WTC11 (cell line): ENCODE data around the gene METRNL. TPM values are rescaled to one million over a fixed set of nuclear protein-coding genes. Genes with fewer than 3 reads are reported as not detected.

Source experiments
- ATAC-seq: fragments of 200-7000 bp; cut with Tn5 transposase; 2 replicates; pipeline ENCODE4 v1.10.0; 2021; ENCODE audit warnings: mild to moderate bottlenecking, moderate library complexity
- CTCF ChIA-PET: fragments of 300-600 bp; sonication (Branson Sonifier 250); formaldehyde crosslinking; loops from one replicate; lab custom pipeline; 2021; ENCODE audit warnings: antibody characterized with exemption; lab: Charles Lee
- POLR2A ChIA-PET: fragments of 350-600 bp; sonication (Branson Sonifier 250); formaldehyde crosslinking; loops from one replicate; lab custom pipeline; 2021; ENCODE audit warnings: antibody characterized with exemption; lab: Charles Lee
- DNase-seq: peaks from one replicate; pipeline ENCODE4 v3.0.0; 2021; ENCODE audit warnings: low spot score
- H3K27ac Mint-ChIP-seq: 2 replicates; pipeline ENCODE4 v1.8.0; 2021; ENCODE audit warnings: mixed read lengths
- H3K27me3 Mint-ChIP-seq: 2 replicates; pipeline ENCODE4 v1.8.0; 2021; ENCODE audit warnings: low read depth, mild to moderate bottlenecking, moderate library complexity, mixed read lengths
- H3K36me3 Mint-ChIP-seq: 2 replicates; pipeline ENCODE4 v1.8.0; 2021; ENCODE audit warnings: mixed read lengths
- H3K4me1 Mint-ChIP-seq: 2 replicates; pipeline ENCODE4 v1.8.0; 2022; ENCODE audit warnings: mixed read lengths
- H3K4me3 Mint-ChIP-seq: 2 replicates; pipeline ENCODE4 v1.8.0; 2021; ENCODE audit warnings: mild to moderate bottlenecking, moderate library complexity, mixed read lengths
- H3K9me3 Mint-ChIP-seq: 2 replicates; pipeline ENCODE4 v1.8.0; 2021; ENCODE audit warnings: mixed read lengths
- ETV6 ChIP-seq: sonication (generic); formaldehyde crosslinking; IDR thresholded peaks from 2 replicates; pipeline ENCODE4 v1.8.1; 2022; ENCODE audit warnings: mild to moderate bottlenecking, missing genetic modification reagents
- FOXP1 ChIP-seq: sonication (generic); formaldehyde crosslinking; IDR thresholded peaks from 2 replicates; pipeline ENCODE4 v1.8.0; 2022; ENCODE audit warnings: missing genetic modification reagents, mild to moderate bottlenecking, moderate library complexity, borderline replicate concordance
- GRHL2 ChIP-seq: fragments of 250-450 bp; sonication (Bioruptor Pico); IDR thresholded peaks from 2 replicates; pipeline ENCODE4 v1.8.0; 2022; ENCODE audit warnings: mild to moderate bottlenecking, moderate library complexity; ENCODE audit not compliant: insufficient replicate concordance, severe bottlenecking
- JAZF1 ChIP-seq: fragments of 250-450 bp; sonication (Bioruptor Pico); IDR thresholded peaks from 2 replicates; pipeline ENCODE4 v1.9.0; 2021; ENCODE audit warnings: moderate library complexity, mild to moderate bottlenecking, inconsistent platforms
- KAT7 ChIP-seq: sonication (generic); formaldehyde crosslinking; IDR thresholded peaks from 2 replicates; pipeline ENCODE4 v1.8.1; 2023; ENCODE audit warnings: missing genetic modification reagents, mild to moderate bottlenecking, borderline replicate concordance
- RORB ChIP-seq: fragments of 250-450 bp; sonication (Bioruptor Pico); IDR thresholded peaks from 2 replicates; pipeline ENCODE4 v1.9.0; 2021; ENCODE audit warnings: mild to moderate bottlenecking
- STAT6 ChIP-seq: sonication (generic); formaldehyde crosslinking; conservative IDR thresholded peaks from 2 replicates; pipeline ENCODE4 v1.8.1; 2023; ENCODE audit warnings: mild to moderate bottlenecking, low read depth, missing genetic modification reagents, moderate library complexity
- ZNF138 ChIP-seq: sonication (generic); formaldehyde crosslinking; conservative IDR thresholded peaks from 2 replicates; pipeline ENCODE4 v1.8.1; 2022; ENCODE audit warnings: mild to moderate bottlenecking, moderate library complexity, missing genetic modification reagents
- ZNF219 ChIP-seq: sonication (generic); formaldehyde crosslinking; IDR thresholded peaks from 2 replicates; pipeline ENCODE4 v1.8.0; 2023; ENCODE audit warnings: missing genetic modification reagents, mild to moderate bottlenecking, borderline replicate concordance
- ZSCAN18 ChIP-seq: fragments of 250-450 bp; sonication (Bioruptor Pico); IDR thresholded peaks from 2 replicates; pipeline ENCODE4 v2.1.2; 2022; ENCODE audit warnings: mild to moderate bottlenecking, moderate library complexity
- total RNA-seq: library from RNA; stranded (reverse); gene quantifications from 3 replicates; pipeline ENCODE4 v1.2.3, GENCODE V29; 2021
- TF ChIP-seq, protein P1 (sequence below): fragments of 250-450 bp; sonication (Bioruptor Pico); IDR thresholded peaks from 2 replicates; pipeline ENCODE4 v1.9.0; 2021; ENCODE audit warnings: mild to moderate bottlenecking
- TF ChIP-seq, protein P2 (sequence below): sonication (generic); formaldehyde crosslinking; IDR thresholded peaks from 2 replicates; pipeline ENCODE4 v1.8.1; 2023; ENCODE audit warnings: mild to moderate bottlenecking, moderate library complexity, missing genetic modification reagents
- TF ChIP-seq, protein P3 (sequence below): fragments of 200-600 bp; IDR thresholded peaks from 2 replicates; pipeline ENCODE4 v1.8.0; 2022; ENCODE audit warnings: antibody characterized with exemption
- TF ChIP-seq, protein P4 (sequence below): sonication (generic); formaldehyde crosslinking; IDR thresholded peaks from 2 replicates; pipeline ENCODE4 v1.8.0; 2023; ENCODE audit warnings: missing genetic modification reagents, mild to moderate bottlenecking, borderline replicate concordance

The METRNL gene
- total RNA-seq, 1 experiment from 2014 or later, result 27.7 TPM

- no peak overlapping the region for H3K4me3 Mint-ChIP-seq
- H3K27ac Mint-ChIP-seq, result no peak overlapping the region
- DNase-seq (no peak), ATAC-seq (no peak)
- peaks cover 4% of the 10 kb centered on the region for H3K36me3 Mint-ChIP-seq
- H3K27me3 Mint-ChIP-seq, result no peaks in the 10 kb centered on the region
- TF ChIP-seq ETV6 (CRISPR knock-in tag) (no peak), GRHL2 (CRISPR knock-in tag) (no peak), ZNF219 (CRISPR knock-in tag) (no peak), FOXP1 (CRISPR knock-in tag) (no peak), KAT7 (CRISPR knock-in tag) (no peak), STAT6 (CRISPR knock-in tag) (no peak), RORB (no peak), JAZF1 (no peak)
- TF ChIP-seq, protein P1, sequence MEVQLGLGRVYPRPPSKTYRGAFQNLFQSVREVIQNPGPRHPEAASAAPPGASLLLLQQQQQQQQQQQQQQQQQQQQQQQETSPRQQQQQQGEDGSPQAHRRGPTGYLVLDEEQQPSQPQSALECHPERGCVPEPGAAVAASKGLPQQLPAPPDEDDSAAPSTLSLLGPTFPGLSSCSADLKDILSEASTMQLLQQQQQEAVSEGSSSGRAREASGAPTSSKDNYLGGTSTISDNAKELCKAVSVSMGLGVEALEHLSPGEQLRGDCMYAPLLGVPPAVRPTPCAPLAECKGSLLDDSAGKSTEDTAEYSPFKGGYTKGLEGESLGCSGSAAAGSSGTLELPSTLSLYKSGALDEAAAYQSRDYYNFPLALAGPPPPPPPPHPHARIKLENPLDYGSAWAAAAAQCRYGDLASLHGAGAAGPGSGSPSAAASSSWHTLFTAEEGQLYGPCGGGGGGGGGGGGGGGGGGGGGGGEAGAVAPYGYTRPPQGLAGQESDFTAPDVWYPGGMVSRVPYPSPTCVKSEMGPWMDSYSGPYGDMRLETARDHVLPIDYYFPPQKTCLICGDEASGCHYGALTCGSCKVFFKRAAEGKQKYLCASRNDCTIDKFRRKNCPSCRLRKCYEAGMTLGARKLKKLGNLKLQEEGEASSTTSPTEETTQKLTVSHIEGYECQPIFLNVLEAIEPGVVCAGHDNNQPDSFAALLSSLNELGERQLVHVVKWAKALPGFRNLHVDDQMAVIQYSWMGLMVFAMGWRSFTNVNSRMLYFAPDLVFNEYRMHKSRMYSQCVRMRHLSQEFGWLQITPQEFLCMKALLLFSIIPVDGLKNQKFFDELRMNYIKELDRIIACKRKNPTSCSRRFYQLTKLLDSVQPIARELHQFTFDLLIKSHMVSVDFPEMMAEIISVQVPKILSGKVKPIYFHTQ (CRISPR knock-in tag), result no peak
- TF ChIP-seq, protein P2, sequence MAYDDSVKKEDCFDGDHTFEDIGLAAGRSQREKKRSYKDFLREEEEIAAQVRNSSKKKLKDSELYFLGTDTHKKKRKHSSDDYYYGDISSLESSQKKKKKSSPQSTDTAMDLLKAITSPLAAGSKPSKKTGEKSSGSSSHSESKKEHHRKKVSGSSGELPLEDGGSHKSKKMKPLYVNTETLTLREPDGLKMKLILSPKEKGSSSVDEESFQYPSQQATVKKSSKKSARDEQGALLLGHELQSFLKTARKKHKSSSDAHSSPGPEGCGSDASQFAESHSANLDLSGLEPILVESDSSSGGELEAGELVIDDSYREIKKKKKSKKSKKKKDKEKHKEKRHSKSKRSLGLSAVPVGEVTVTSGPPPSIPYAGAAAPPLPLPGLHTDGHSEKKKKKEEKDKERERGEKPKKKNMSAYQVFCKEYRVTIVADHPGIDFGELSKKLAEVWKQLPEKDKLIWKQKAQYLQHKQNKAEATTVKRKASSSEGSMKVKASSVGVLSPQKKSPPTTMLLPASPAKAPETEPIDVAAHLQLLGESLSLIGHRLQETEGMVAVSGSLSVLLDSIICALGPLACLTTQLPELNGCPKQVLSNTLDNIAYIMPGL (CRISPR knock-in tag), result no peak
- ChIA-PET CTCF (no interaction called here), POLR2A (no interaction called here)
- peaks cover 17% of the 10 kb centered on the region for H3K9me3 Mint-ChIP-seq
- no peaks in the 10 kb centered on the region for H3K4me1 Mint-ChIP-seq
Measured at GRCh38 chr17:83136931-83137330, 57.5 kb downstream of the METRNL start.

DNA sequence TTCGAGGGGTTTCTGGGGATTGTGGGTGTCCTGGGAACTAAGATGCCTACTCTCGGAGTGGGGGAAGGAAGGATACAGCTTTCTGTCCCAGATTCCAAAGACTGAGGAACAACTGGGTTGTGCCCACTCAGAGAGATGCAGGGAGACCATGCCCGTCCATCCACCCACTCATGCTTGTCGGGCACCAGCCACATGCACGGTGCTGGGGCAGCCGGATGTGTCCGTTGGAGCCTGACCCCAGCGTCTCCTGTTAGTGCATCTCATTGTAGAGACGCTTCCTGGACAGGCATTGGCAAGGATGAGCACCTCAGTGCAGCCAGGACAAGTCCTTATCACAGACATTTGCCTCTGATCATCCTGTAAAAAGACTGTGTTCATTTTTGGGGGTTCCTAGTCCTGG is 58.1 kb downstream of the METRNL start:
- no peak overlapping the region for H3K27ac Mint-ChIP-seq
- POLR2A ChIA-PET, result no interaction called here
- H3K27me3 Mint-ChIP-seq, result no peaks in the 10 kb centered on the region; the same call in 1 of the 2 replicates
- H3K4me3 Mint-ChIP-seq, result no peak overlapping the region
- H3K4me1 Mint-ChIP-seq, result no peaks in the 10 kb centered on the region
- TF ChIP-seq, protein P3, sequence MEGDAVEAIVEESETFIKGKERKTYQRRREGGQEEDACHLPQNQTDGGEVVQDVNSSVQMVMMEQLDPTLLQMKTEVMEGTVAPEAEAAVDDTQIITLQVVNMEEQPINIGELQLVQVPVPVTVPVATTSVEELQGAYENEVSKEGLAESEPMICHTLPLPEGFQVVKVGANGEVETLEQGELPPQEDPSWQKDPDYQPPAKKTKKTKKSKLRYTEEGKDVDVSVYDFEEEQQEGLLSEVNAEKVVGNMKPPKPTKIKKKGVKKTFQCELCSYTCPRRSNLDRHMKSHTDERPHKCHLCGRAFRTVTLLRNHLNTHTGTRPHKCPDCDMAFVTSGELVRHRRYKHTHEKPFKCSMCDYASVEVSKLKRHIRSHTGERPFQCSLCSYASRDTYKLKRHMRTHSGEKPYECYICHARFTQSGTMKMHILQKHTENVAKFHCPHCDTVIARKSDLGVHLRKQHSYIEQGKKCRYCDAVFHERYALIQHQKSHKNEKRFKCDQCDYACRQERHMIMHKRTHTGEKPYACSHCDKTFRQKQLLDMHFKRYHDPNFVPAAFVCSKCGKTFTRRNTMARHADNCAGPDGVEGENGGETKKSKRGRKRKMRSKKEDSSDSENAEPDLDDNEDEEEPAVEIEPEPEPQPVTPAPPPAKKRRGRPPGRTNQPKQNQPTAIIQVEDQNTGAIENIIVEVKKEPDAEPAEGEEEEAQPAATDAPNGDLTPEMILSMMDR, result no peak
- TF ChIP-seq ZSCAN18 (CRISPR knock-in tag), result no peak
- no peak for TF ChIP-seq ZNF138 (CRISPR knock-in tag)
- TF ChIP-seq, protein P4, sequence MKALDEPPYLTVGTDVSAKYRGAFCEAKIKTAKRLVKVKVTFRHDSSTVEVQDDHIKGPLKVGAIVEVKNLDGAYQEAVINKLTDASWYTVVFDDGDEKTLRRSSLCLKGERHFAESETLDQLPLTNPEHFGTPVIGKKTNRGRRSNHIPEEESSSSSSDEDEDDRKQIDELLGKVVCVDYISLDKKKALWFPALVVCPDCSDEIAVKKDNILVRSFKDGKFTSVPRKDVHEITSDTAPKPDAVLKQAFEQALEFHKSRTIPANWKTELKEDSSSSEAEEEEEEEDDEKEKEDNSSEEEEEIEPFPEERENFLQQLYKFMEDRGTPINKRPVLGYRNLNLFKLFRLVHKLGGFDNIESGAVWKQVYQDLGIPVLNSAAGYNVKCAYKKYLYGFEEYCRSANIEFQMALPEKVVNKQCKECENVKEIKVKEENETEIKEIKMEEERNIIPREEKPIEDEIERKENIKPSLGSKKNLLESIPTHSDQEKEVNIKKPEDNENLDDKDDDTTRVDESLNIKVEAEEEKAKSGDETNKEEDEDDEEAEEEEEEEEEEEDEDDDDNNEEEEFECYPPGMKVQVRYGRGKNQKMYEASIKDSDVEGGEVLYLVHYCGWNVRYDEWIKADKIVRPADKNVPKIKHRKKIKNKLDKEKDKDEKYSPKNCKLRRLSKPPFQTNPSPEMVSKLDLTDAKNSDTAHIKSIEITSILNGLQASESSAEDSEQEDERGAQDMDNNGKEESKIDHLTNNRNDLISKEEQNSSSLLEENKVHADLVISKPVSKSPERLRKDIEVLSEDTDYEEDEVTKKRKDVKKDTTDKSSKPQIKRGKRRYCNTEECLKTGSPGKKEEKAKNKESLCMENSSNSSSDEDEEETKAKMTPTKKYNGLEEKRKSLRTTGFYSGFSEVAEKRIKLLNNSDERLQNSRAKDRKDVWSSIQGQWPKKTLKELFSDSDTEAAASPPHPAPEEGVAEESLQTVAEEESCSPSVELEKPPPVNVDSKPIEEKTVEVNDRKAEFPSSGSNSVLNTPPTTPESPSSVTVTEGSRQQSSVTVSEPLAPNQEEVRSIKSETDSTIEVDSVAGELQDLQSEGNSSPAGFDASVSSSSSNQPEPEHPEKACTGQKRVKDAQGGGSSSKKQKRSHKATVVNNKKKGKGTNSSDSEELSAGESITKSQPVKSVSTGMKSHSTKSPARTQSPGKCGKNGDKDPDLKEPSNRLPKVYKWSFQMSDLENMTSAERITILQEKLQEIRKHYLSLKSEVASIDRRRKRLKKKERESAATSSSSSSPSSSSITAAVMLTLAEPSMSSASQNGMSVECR (CRISPR knock-in tag), result no peak
- TF ChIP-seq, all 79 proteins: peak for 0
- CTCF ChIA-PET, result no interaction called here
- Mint-ChIP-seq H3K9me3 (peaks cover 23% of the 10 kb centered on the region), H3K36me3 (peaks cover 9% of the 10 kb centered on the region)
- DNase-seq (no peak), ATAC-seq (no peak)
